GM12878 (cell line): ENCODE measurements around the gene GOLIM4. TPM values are rescaled to one million over a fixed set of nuclear protein-coding genes. Genes with fewer than 3 reads are reported as not detected.

Experiments
- ATAC-seq: fragments of 200-7000 bp; cut with Tn5 transposase; 3 replicates; pipeline ENCODE4 v1.9.1; 2020; ENCODE audit warnings: mild to moderate bottlenecking, moderate library complexity
- BruUV-seq: library from RNA; stranded (reverse); fragments of 400-500 nt; replicated peaks from 2 replicates; lab custom pipeline; 2021; lab: Mats Ljungman, UMichigan
- CTCF ChIA-PET: fragments of 300-600 bp; sonication (Branson Sonifier 250); formaldehyde crosslinking; extraction: SDS; loops from one replicate; lab custom pipeline; 2021; ENCODE audit warnings: inconsistent platforms; lab: Yijun Ruan, JAX
- POLR2A ChIA-PET: fragments of 350-600 bp; formaldehyde crosslinking; extraction: SDS; loops from one replicate; lab custom pipeline; 2021; ENCODE audit warnings: inconsistent platforms; lab: Charles Lee
- RAD21 ChIA-PET: fragments of 300-600 bp; sonication (Branson Sonifier 250); formaldehyde crosslinking; loops from one replicate; lab custom pipeline; 2023; ENCODE audit warnings: antibody characterized with exemption; ENCODE audit not compliant: unreplicated experiment; lab: Charles Lee
- SMC1A ChIA-PET: fragments of 300-600 bp; sonication (Branson Sonifier 250); formaldehyde crosslinking; loops from one replicate; lab custom pipeline; 2023; ENCODE audit not compliant: unreplicated experiment, uncharacterized antibody; lab: Charles Lee
- DNase-seq: peaks from one replicate; pipeline ENCODE4 v3.0.0-alpha.2; 2011; ENCODE audit warnings: low read depth, low spot score
- FAIRE-seq: peaks from 3 replicates; lab custom pipeline; 2011; peaks lifted over from hg19 to GRCh38; lab: Jason Lieb, UNC
- H2AFZ ChIP-seq: 2 replicates; pipeline ENCODE4 v1.6.0; 2011; ENCODE audit warnings: low read depth, low read length, control low read depth; ENCODE audit not compliant: control insufficient read depth
- H3K27ac ChIP-seq: 2 replicates; pipeline ENCODE4 v1.5.1; 2011; ENCODE audit warnings: control low read depth; ENCODE audit not compliant: control insufficient read depth, insufficient read depth
- H3K27me3 ChIP-seq, 2 experiments: replicated peaks in 1 of 2; 2 replicates each; pipeline versions ENCODE4 v1.6.0 to v1.6.1; 2011; ENCODE audit warnings: low read length in 1 of 2; ENCODE audit not compliant: control insufficient read depth in 2 of 2, insufficient read depth in 2 of 2
- H3K36me3 ChIP-seq, 2 experiments: 2 replicates each; pipeline ENCODE4 v1.5.1; 2011; ENCODE audit warnings: low read length in 1 of 2; ENCODE audit not compliant: control insufficient read depth in 2 of 2, insufficient read depth in 2 of 2
- H3K4me1 ChIP-seq: 2 replicates; pipeline ENCODE4 v1.6.1; 2011; ENCODE audit warnings: mild to moderate bottlenecking, low read length, moderate library complexity, mixed read lengths; ENCODE audit not compliant: control insufficient read depth, insufficient read depth
- H3K4me2 ChIP-seq: 2 replicates; pipeline ENCODE4 v1.6.0; 2011; ENCODE audit warnings: control low read depth; ENCODE audit not compliant: control insufficient read depth, insufficient read depth
- H3K4me3 ChIP-seq: fragments of 200-600 bp; sonication (generic); 2 replicates; pipeline ENCODE4 v1.5.1; 2016
- H3K79me2 ChIP-seq: 2 replicates; pipeline ENCODE4 v1.6.0; 2011; ENCODE audit warnings: low read length; ENCODE audit not compliant: control insufficient read depth, insufficient read depth
- H3K9ac ChIP-seq: 2 replicates; pipeline ENCODE4 v1.8.0; 2011; ENCODE audit warnings: low read length, control low read depth, mixed read lengths; ENCODE audit not compliant: control insufficient read depth, insufficient read depth
- H3K9me3 ChIP-seq: replicated peaks from 3 replicates; pipeline ENCODE4 v1.5.1; 2011; ENCODE audit warnings: mild to moderate bottlenecking, low read length; ENCODE audit not compliant: control insufficient read depth, insufficient read depth
- H4K20me1 ChIP-seq: 2 replicates; pipeline ENCODE4 v1.6.0; 2011; ENCODE audit not compliant: control insufficient read depth, insufficient read depth
- BCLAF1 ChIP-seq: fragments of 450-650 bp; IDR thresholded peaks from 2 replicates; pipeline ENCODE4 v1.6.1; 2017; ENCODE audit warnings: antibody characterized with exemption, mild to moderate bottlenecking, moderate library complexity
- CBFB ChIP-seq: IDR thresholded peaks from 2 replicates; pipeline ENCODE4 v1.6.1; 2016; ENCODE audit warnings: antibody characterized with exemption, low read depth
- GATAD2B ChIP-seq: fragments of 450-650 bp; conservative IDR thresholded peaks from 2 replicates; pipeline ENCODE4 v1.6.1; 2017; ENCODE audit warnings: low read depth, mild to moderate bottlenecking, moderate library complexity
- JUNB ChIP-seq: IDR thresholded peaks from 2 replicates; pipeline ENCODE4 v1.6.1; 2016; ENCODE audit warnings: antibody characterized with exemption, mild to moderate bottlenecking
- JUND ChIP-seq: IDR thresholded peaks from 2 replicates; pipeline ENCODE4 v1.6.1; 2012; ENCODE audit warnings: low read depth, mild to moderate bottlenecking, low read length, improper control_type of control experiment, moderate library complexity
- MTA3 ChIP-seq: IDR thresholded peaks from 2 replicates; pipeline ENCODE4 v1.6.1; 2012; ENCODE audit warnings: low read length, inconsistent platforms, borderline replicate concordance
- PAX5 ChIP-seq: IDR thresholded peaks from 2 replicates; pipeline ENCODE4 v1.6.1; 2011; ENCODE audit warnings: low read depth, low read length, borderline replicate concordance
- SKIL ChIP-seq: fragments of 450-650 bp; IDR thresholded peaks from 2 replicates; pipeline ENCODE4 v1.6.1; 2017; ENCODE audit warnings: mild to moderate bottlenecking, low read depth, inconsistent platforms; ENCODE audit not compliant: poor library complexity, severe bottlenecking
- ZBED1 ChIP-seq: IDR thresholded peaks from 2 replicates; pipeline ENCODE4 v1.6.1; 2016; ENCODE audit warnings: borderline replicate concordance
- ZBTB40 ChIP-seq: fragments of 450-650 bp; IDR thresholded peaks from 2 replicates; pipeline ENCODE4 v1.6.1; 2016; ENCODE audit warnings: mild to moderate bottlenecking, moderate library complexity, borderline replicate concordance
- WGBS: methylation state at CpG from one replicate; pipeline ENCODE4 v1.1.6; 2016; ENCODE audit warnings: low lambda C conversion rate; ENCODE audit not compliant: insufficient replicate concordance, insufficient coverage; ENCODE audit errors: missing lambda C conversion rate; 5-methylcytosine and 5-hydroxymethylcytosine counted together
- in situ Hi-C: fragments of 300-500 bp; cut with MboI; formaldehyde crosslinking; loops from 9 replicates; pipeline ENCODE4 v1.14.3; 2018; ENCODE audit warnings: mixed read lengths
- intact Hi-C: fragments of 100-400 bp; cut with micrococcal nuclease; formaldehyde crosslinking; loops from one replicate; pipeline ENCODE4 v1.14.2; 2022; ENCODE audit not compliant: unreplicated experiment
- polyA plus RNA-seq, 11 experiments: library from polyadenylated mRNA; depleted of rRNA in 4 of 11; unstranded in 6 of 11; stranded (reverse) in 5 of 11; fragments of >200 nt; fragmentation: Nextera tagmentation in 4 of 11; fragmentation: Illumina TruSeq in 1 of 11; extraction: Ambion mirVana in 4 of 11; extraction: Trizol in 1 of 11; gene quantifications; 1 replicate in 1 of 11; 2 replicates in 10 of 11; pipeline versions ENCODE4 v1.2.1 to v1.2.3, GENCODE V29; 2011 to 2016; ENCODE audit warnings: inconsistent platforms in 2 of 11, missing spikeins in 2 of 11, low read depth in 1 of 11
- total RNA-seq, 4 experiments: library from RNA; depleted of rRNA in 3 of 4; stranded (reverse); fragments of >200 nt in 3 of 4; fragmentation: Illumina TruSeq in 1 of 4; extraction: Trizol in 1 of 4; gene quantifications; 2 replicates each; pipeline versions ENCODE4 v1.2.1 to v1.2.3, GENCODE V29; 2013 to 2021
- TF ChIP-seq, protein P1 (sequence below): fragments of 450-650 bp; IDR thresholded peaks from 2 replicates; pipeline ENCODE4 v1.6.1; 2018; ENCODE audit warnings: borderline replicate concordance, mild to moderate bottlenecking; ENCODE audit not compliant: partially characterized antibody

Gene GOLIM4
- total and polyA plus RNA-seq, 10 of the 15 experiments (the other 5 are each of a cell fraction or from before 2014, with no cell fraction given) = 11.1 to 32.4 (median 19.3) TPM

DNA sequence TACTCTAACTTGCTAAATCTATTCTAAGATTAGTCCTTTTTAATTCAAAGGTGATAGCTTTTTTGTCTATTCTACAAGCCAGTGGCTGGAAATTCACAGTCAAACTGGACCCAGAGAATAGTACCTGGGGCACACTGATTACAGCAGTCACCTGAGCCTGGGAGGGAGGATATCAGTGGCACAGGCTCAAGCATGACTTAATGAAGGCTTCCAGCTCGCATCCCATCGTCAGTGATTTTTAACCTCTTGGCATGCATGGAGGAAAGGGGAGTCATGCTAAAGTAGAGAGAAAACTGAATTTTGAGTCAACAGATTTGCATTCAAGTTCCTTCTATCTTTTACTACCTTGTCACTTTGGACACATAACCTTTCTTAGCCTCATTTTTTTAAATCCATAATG, 24.8 kb downstream of the GOLIM4 start:
- ATAC-seq (no peak), FAIRE-seq (no peak), DNase-seq (no peak)
- BruUV-seq = no TSS peak
- no peaks in the 10 kb centered on the region for H3K36me3 ChIP-seq
- intact Hi-C loops (no loop called here), in situ Hi-C loops (no loop called here)
- H4K20me1 ChIP-seq = no peaks in the 10 kb centered on the region
- no peaks in the 10 kb centered on the region for H3K27me3 ChIP-seq
- H3K4me2 ChIP-seq = no peak overlapping the region
- no peak overlapping the region for H3K4me3 ChIP-seq
- no peak overlapping the region for H3K27ac ChIP-seq
- ChIA-PET SMC1A (interaction anchor here (1.1 kb wide), 1 partner anchor 23 kb away, joined by 3 read pairs; no protein-coding TSS in a partner anchor), RAD21 (no interaction called here), CTCF (interaction anchor here (1.1 kb wide), 1 partner anchor 19 kb away, joined by 5 read pairs; no protein-coding TSS in a partner anchor), POLR2A (no interaction called here)
- 85% methylated on average over 2 of the region's 2 CpGs for WGBS
- no peak overlapping the region for H2AFZ ChIP-seq
- peaks cover 5% of the 10 kb centered on the region for H3K79me2 ChIP-seq
- no peaks in the 10 kb centered on the region for H3K4me1 ChIP-seq
- H3K9ac ChIP-seq = no peak overlapping the region
- H3K9me3 ChIP-seq = no peaks in the 10 kb centered on the region
- TF ChIP-seq SKIL (no peak), JUND (no peak), BCLAF1 (no peak), MTA3 (no peak), JUNB (no peak), CBFB (no peak), ZBED1 (no peak), PAX5 (no peak), GATAD2B (no peak), ZBTB40 (no peak)
- TF ChIP-seq, protein P1, sequence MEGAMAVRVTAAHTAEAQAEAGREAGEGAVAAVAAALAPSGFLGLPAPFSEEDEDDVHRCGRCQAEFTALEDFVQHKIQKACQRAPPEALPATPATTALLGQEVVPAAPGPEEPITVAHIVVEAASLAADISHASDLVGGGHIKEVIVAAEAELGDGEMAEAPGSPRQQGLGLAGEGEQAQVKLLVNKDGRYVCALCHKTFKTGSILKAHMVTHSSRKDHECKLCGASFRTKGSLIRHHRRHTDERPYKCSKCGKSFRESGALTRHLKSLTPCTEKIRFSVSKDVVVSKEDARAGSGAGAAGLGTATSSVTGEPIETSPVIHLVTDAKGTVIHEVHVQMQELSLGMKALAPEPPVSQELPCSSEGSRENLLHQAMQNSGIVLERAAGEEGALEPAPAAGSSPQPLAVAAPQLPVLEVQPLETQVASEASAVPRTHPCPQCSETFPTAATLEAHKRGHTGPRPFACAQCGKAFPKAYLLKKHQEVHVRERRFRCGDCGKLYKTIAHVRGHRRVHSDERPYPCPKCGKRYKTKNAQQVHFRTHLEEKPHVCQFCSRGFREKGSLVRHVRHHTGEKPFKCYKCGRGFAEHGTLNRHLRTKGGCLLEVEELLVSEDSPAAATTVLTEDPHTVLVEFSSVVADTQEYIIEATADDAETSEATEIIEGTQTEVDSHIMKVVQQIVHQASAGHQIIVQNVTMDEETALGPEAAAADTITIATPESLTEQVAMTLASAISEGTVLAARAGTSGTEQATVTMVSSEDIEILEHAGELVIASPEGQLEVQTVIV = no peak
